Measurements from ENCODE around the gene TYROBP.
"Not testable (repeated sequence)": the region's sequence is repeated elsewhere in the genome, so short reads cannot be mapped to it uniquely, and the experiment has no call there.

The TYROBP gene

DNA sequence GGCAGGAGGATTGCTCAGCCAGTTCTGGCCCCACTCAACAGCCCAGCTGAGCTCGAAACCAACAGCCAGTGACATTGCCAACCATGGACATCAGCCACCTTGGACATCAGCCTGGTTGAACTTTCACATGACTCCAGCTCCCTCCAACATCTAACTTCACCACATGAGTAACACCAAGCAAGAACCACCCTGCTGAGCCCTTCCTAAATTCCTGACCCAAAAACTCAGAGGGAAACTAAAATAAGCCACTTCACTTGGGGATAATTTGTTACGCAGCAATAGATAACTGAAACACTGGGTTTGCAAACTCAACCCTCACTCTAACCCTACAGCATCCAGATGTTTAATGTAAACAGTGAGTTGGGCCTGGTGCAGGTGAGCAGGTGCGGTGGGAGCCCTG lies 17.4 kb upstream of the TYROBP start:
- no peak for TF ChIP-seq JUND (IDR thresholded peaks at IDR 0.05; ENCODE audit: low read depth)
- DNase-seq (ENCODE audit: low read depth in 1 of 2, low spot score in 1 of 2) = no peak
- in situ Hi-C loops (cut with HindIII; ENCODE audit: low pct_unique_long_range_greater_than_20kb, low sequenced_read_pairs) = no loop called here

DNA sequence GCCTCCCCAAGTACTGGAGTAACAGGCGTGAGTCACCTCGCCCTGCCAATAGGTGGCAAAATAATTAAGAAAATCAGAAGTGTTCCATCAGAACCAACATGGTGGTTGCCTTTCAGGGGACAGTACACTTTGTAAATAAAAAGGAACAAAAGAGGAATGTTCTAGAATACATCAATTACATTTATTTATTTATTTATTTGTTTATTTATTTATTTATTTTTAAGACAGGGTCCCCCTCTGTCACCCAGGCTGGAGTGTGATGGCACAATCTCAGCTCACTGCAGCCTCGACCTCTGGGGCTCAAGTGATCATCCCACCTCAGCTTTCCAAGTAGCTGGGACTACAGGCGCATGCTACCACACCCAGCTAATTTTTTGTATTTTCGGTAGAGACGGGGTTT lies 12.9 kb upstream of the TYROBP start:
- in situ Hi-C loops (cut with HindIII; ENCODE audit: low pct_unique_long_range_greater_than_20kb, low sequenced_read_pairs) = no loop called here
- no peak for DNase-seq (ENCODE audit: low read depth in 1 of 2, low spot score in 1 of 2)
- no peak for TF ChIP-seq JUND (IDR thresholded peaks at IDR 0.05; ENCODE audit: low read depth)

DNA sequence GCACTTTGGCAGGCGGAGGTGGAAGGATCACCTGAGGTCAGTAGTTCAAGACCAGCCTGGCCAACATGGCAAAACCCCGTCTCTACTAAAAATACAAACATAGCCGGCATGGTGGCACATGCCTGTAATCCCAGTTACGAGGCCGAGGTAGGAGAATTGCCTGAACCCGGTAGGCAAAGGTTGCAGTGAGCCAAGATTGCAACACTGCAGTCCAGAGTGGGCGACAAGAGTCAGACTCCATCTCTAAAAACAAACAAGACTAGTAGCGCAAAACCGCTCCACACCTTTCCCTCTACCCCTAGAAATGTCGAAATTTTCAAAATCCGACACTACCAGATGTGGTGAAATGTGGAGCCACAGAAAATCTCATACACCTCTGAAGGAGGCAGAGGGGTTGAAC lies 11.2 kb upstream of the TYROBP start:
- DNase-seq (ENCODE audit: low read depth in 1 of 2, low spot score in 1 of 2) = no peak
- in situ Hi-C loops (cut with HindIII; ENCODE audit: low pct_unique_long_range_greater_than_20kb, low sequenced_read_pairs) = no loop called here
- no peak for TF ChIP-seq JUND (IDR thresholded peaks at IDR 0.05; ENCODE audit: low read depth)

DNA sequence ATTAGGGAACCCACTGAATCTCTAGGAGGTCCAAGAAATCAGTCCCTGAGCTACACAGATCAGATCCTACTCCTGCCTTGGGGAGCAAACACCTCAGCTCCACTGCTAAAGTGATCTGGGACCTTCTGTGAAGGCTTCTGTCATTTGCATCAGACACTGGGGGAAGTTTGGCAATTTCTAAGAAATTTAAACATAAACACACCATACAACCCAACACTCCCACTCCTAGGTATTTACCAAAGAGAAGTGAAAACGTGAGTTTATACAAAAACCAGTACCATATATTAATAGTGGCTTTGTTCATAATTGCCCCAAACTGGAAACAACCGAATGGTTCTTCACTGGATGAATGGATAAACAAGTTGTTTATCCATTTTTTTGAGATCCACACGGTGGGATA lies 7.3 kb upstream of the TYROBP start:
- no peak for TF ChIP-seq JUND (IDR thresholded peaks at IDR 0.05; ENCODE audit: low read depth)
- in situ Hi-C loops (cut with HindIII; ENCODE audit: low pct_unique_long_range_greater_than_20kb, low sequenced_read_pairs) = no loop called here

DNA sequence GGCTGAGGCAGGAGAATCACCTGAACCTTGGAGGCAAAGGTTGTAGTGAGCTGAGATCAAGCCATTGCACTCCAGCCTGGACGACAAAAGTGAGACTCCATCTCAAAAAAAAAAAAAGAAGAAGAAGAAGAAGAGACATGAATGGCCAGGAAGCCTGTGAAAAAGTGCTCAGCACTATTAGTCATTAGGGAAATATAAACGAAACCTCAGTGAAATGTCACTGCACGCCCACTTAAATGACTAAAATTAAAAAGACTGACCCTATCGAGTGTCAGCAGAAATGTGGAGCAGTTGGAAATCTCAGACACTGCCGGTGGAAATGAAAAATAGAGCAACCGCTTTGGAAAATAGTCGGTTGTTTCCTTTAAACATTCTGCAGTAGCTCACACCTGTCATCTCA lies 5.5 kb upstream of the TYROBP start:
- no peak for TF ChIP-seq JUND (IDR thresholded peaks at IDR 0.05; ENCODE audit: low read depth)
- in situ Hi-C loops (cut with HindIII; ENCODE audit: low pct_unique_long_range_greater_than_20kb, low sequenced_read_pairs) = no loop called here

More for the DNA sequence above, 7.3 kb upstream of the TYROBP start:
- no peak for DNase-seq (ENCODE audit: low read depth in 1 of 2, low spot score in 1 of 2)

DNA sequence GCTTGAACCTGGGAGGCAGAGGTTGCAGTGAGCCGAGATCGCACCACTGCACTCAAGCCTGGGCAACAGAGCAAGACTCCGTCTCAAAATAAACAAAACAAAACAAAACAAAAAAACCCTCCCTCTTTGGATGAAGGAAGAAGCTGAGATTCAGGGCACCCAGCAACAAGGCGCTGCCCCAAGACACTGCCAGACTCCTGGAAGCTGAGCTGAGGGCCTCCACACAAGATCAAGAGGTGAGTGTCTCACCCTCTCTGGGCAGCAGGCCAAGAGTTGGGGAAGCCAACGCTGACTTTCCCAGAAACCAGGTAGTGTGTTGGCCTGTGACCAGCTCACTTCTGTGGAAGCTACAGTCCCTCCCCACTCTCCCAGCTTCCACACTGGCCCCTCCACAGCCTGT lies 3.7 kb upstream of the TYROBP start:
- in situ Hi-C loops (cut with HindIII; ENCODE audit: low pct_unique_long_range_greater_than_20kb, low sequenced_read_pairs) = no loop called here
- DNase-seq (ENCODE audit: low read depth in 1 of 2, low spot score in 1 of 2) = no peak
- no peak for TF ChIP-seq JUND (IDR thresholded peaks at IDR 0.05; ENCODE audit: low read depth)

More for the DNA sequence above, 5.5 kb upstream of the TYROBP start:
- no peak for DNase-seq (ENCODE audit: low read depth in 1 of 2, low spot score in 1 of 2)

DNA sequence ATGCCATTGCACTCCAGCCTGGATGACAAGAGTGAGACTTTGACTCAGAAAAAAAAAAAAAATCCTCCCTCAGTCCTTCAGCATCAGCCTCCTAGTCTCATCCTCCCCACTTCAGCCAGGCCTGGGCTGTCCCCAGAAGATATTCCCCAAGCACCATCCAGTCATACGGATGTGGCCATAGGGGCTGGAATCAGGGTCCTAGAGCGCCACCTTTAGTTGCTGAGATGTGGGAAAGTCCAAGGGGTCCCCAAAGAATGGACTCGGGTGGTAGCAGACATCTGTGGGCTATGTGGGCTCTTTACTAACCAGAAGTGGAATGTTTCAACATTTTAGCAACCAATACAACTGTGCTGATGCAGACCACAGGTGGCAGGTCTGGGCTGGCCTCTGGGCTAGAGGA lies 3.1 kb upstream of the TYROBP start:
- no peak for TF ChIP-seq JUND (IDR thresholded peaks at IDR 0.05; ENCODE audit: low read depth)
- in situ Hi-C loops (cut with HindIII; ENCODE audit: low pct_unique_long_range_greater_than_20kb, low sequenced_read_pairs) = no loop called here
- no peak for DNase-seq (ENCODE audit: low read depth in 1 of 2, low spot score in 1 of 2)

DNA sequence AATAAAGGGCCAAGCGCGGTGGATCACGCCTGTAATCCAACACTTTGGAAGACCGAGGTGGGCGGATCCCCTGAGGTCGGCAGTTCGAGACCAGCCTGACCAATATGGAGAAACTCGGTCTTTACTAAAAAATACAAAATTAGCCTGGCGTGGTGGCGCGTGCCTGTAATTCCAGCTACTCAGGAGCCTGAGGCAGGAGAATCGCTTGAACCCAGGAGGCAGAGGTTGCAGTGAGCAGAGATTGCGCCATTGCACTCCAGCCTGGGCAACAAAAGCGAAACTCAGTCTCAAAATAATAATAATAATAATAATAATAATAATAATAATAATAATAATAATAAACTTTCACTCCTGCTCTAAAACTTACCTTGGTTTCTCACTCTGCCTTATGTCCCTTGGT lies 2.3 kb upstream of the TYROBP start:
- in situ Hi-C loops (cut with HindIII; ENCODE audit: low pct_unique_long_range_greater_than_20kb, low sequenced_read_pairs); DNase-seq (ENCODE audit: low read depth in 1 of 2, low spot score in 1 of 2): not testable (repeated sequence)

DNA sequence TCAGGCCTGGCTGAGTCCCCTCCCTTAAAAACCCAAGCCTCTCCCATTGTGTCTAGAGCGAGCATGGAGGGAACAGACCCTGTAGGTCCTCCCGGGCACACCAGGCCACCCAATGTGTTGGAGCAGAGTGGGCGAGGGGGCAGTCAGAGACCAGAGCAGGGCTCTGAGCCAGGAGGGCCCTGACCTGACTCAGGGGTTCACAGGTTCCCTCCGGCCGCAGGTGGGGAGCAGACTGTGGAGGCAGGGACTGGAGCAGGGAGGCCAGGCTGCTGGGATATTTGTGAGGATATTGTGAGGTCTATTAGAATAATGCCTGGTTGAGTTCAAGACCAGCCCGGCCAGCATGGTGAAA lies 1.6 kb upstream of the TYROBP start:
- DNase-seq (ENCODE audit: low read depth in 1 of 2, low spot score in 1 of 2) = no peak
- in situ Hi-C loops (cut with HindIII; ENCODE audit: low pct_unique_long_range_greater_than_20kb, low sequenced_read_pairs) = no loop called here
- TF ChIP-seq JUND (IDR thresholded peaks at IDR 0.05; ENCODE audit: low read depth) = no peak

DNA sequence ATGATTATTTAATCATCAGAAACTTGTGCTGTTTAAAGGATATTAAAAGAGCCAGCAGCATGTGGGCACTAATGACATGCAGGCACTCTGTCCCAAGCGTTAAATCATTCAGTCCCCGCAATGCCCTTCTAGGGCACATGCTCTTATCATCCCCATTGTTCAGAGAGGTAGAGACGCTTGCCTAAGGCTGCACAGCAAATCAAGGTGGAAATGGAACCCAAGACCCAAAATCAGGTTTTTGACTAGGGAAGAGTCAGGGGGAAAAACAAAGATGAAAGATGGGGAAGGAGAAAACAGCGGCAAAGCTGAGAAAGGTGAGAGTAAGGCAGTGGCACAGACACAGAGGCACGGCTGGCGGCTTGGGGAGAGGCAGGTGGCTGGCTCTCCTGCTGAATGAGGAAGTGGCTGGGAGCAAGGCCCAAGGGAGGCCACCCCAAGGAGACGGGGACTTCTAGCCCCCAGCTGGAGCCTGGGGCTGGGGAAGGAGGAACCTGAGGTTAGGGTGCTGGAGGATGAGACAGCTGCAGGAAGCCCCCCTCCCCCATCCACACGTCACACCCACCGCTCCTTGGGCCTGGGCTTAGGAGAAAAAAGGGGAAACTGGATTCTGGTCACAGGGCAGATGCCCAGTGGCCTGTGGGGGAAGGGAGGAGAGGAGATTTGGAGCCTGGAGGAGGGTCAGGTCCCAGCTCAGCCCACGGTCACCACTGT lies 1.0 kb upstream of the TYROBP start:
- in situ Hi-C loops (cut with HindIII; ENCODE audit: low pct_unique_long_range_greater_than_20kb, low sequenced_read_pairs) = no loop called here
- no peak for TF ChIP-seq JUND (IDR thresholded peaks at IDR 0.05; ENCODE audit: low read depth)
- no peak for DNase-seq (ENCODE audit: low read depth in 1 of 2, low spot score in 1 of 2)

DNA sequence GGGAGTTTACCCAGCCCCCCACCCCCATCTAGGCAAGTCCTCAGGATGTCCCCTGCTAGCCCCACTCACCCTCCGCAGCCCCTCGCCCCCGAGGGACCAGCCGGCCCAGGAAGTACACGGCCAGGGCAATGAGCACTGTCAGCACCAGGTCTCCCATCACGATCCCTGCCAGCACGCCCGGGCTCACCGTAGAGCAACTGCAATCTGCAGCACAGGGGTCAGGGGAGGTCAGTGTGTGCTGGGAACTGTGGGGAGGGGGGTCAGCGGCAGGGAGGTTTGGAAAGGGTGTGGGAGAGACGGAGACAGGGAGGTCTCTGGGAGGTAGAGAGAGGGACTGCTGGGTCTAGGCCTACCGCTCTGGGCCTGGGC lies 734 bp downstream of the TYROBP start:
- DNase-seq (ENCODE audit: low read depth in 1 of 2, low spot score in 1 of 2) = no peak
- no peak for TF ChIP-seq JUND (IDR thresholded peaks at IDR 0.05; ENCODE audit: low read depth)
- in situ Hi-C loops (cut with HindIII; ENCODE audit: low pct_unique_long_range_greater_than_20kb, low sequenced_read_pairs) = no loop called here

DNA sequence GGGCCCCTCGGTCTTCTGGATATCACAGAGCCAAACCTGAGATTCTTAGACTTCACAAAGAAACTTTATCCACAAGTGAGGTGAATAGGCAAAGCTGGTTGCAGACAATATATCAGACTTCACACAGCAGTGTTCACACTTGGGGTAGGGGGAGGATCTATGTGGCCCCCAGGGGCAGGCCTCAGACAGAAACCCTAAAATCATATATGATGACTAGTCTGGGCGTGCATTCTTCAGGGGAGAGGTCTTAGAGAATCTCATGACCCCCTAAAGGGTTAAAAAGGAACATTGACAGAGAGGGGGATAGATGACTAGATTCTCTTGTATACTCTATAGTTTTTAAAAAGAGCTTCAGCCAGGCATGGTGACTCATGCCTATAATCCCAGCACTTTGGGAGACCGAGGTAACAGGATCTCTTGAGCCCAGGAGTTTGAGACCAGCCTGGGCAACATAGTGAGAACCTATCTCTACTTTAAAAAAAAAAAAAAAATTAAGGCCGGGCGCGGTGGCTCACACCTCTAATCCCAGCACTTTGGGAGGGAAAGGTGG lies 2.8 kb downstream of the TYROBP start:
- no peak for TF ChIP-seq JUND (IDR thresholded peaks at IDR 0.05; ENCODE audit: low read depth)
- in situ Hi-C loops (cut with HindIII; ENCODE audit: low pct_unique_long_range_greater_than_20kb, low sequenced_read_pairs) = no loop called here
- DNase-seq (ENCODE audit: low read depth in 1 of 2, low spot score in 1 of 2) = no peak

DNA sequence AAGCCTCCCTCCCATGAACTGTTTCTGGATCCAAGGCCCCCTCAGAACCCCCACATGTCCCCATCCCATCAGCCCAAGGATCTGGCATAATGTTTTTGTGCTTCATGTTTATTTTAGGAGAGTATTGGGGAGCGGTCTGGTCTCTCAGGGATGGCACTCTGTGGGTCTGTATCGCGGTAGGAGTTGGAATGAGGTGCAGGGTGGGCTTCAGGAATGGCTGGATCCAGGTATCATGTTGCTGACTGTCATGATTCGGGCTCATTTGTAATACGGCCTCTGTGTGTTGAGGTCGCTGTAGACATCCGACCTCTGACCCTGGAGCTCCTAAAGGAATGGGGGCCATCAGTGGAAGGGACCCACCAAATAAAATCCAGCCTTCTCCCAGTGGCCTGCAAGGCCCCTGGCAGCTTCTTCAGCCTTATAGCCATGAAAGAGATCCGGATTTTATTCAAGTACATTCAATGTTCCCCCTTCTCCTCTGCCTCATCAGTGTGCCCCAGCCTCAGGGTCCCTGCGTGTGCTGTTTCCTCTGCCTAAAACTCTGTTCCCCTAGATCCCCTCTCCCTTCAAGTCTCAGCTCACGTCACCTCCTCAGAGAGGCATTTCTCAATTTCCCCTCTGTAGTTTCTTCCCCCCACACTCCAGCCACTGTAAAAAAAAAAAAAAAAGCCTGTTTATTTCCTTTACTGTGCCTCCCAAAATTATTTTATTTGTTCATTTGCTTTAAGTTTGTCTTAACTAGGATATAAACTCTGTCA lies 3.6 kb downstream of the TYROBP start:
- TF ChIP-seq JUND (IDR thresholded peaks at IDR 0.05; ENCODE audit: low read depth) = no peak
- DNase-seq (ENCODE audit: low read depth in 1 of 2, low spot score in 1 of 2) = no peak
- in situ Hi-C loops (cut with HindIII; ENCODE audit: low pct_unique_long_range_greater_than_20kb, low sequenced_read_pairs) = no loop called here

Measured in T47D (cell line).